Measurements from ENCODE around the gene UFSP2.

The UFSP2 gene

GRCh38 chr4:185411849-185412248 lies 13.9 kb downstream of the UFSP2 start:
- no peak for DNase-seq (ENCODE audit: low read depth)
- TF ChIP-seq CTCF (IDR thresholded peaks at IDR 0.05; ENCODE audit: insufficient read depth, low read depth, low read length, missing control alignments): no peak
- H3K4me3 ChIP-seq (ENCODE audit: low read depth, low read length): no peak overlapping the region

DNA sequence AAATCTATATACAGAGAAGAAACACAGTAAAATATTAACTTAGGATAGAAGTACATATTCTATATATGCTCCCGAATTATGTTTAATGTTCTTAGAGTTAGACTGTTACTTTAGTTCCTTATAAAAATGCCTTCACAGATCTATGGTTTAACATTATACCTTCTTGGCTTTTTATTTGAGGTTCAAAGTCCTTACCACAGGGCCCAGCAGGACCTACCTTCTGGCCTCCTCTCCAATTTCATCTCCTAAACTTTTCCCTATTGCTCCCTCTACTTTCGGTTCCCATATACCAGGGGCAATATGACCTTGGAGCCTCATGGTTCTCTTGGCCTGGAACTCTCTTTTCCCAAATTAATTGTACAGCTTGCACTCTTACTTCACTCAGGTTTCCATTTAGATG lies 17.3 kb downstream of the UFSP2 start:
- TF ChIP-seq CTCF (IDR thresholded peaks at IDR 0.05; ENCODE audit: insufficient read depth, low read depth, low read length, missing control alignments): no peak
- no peak for DNase-seq (ENCODE audit: low read depth)
- no peak overlapping the region for H3K4me3 ChIP-seq (ENCODE audit: low read depth, low read length)

DNA sequence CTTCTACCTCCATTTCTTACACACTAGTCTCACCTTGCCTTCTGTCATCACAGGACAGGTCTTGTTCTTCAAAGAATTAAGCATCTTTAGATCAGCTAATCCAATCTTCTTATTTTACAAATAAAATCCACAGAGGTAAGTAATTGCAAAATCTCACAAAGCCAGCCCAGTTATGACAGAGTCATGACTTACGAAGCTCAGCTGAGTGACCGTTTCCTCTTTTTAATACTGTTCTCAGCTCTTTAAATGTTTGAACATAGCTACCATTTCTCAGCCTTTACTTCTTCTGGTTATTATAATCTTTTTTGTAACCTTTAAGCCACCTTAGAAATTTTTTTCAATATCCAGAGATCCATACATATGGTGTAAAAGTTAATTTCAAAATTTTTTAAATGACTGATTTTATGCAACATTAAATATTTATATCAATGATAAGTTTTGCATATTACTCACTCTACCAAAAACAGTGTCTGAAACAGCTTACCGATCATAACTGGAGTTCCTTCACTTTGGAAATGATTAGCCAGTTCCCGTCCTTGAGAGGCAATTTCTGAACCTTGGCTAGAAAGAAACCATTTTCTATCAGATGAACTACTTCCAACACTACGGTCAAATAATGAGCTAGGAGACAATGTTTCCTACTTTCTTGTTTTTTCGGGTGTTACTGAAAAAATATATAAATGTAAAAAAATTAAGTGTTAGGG lies 20.3 kb downstream of the UFSP2 start:
- DNase-seq (ENCODE audit: low read depth): no peak
- TF ChIP-seq CTCF (IDR thresholded peaks at IDR 0.05; ENCODE audit: insufficient read depth, low read depth, low read length, missing control alignments): no peak
- H3K4me3 ChIP-seq (ENCODE audit: low read depth, low read length): no peak overlapping the region

- H3K4me3 ChIP-seq (ENCODE audit: low read depth, low read length): no peak overlapping the region
- TF ChIP-seq CTCF (IDR thresholded peaks at IDR 0.05; ENCODE audit: insufficient read depth, low read depth, low read length, missing control alignments): no peak
- DNase-seq (ENCODE audit: low read depth): no peak
Measured at GRCh38 chr4:185404031-185404430, 21.7 kb downstream of the UFSP2 start.

DNA sequence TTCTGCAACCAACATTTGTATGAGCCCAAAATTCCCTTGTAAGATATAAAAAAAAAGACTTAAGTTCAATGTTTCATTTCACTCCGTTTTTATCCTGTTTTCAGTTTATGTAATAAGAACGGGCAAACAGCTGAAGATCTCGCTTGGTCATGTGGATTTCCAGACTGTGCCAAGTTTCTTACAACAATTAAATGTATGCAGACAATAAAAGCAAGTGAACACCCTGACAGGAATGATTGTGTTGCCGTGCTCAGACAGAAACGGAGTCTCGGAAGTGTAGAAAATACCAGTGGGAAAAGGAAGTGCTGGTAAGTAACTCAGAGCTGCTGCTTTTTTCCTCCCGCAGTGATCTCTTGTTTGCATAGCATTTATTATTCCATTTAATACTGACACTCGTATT lies 26.3 kb downstream of the UFSP2 start:
- H3K4me3 ChIP-seq (ENCODE audit: low read depth, low read length): peak overlapping the region; percentile 68
- no peak for DNase-seq (ENCODE audit: low read depth)

GRCh38 chr4:185398618-185399017 lies 27.1 kb downstream of the UFSP2 start:
- no peak for DNase-seq (ENCODE audit: low read depth)
- no peak for TF ChIP-seq CTCF (IDR thresholded peaks at IDR 0.05; ENCODE audit: insufficient read depth, low read depth, low read length, missing control alignments)
- peak overlapping the region; percentile 68 for H3K4me3 ChIP-seq (ENCODE audit: low read depth, low read length)

More for the DNA sequence above, 26.3 kb downstream of the UFSP2 start:
- no peak for TF ChIP-seq CTCF (IDR thresholded peaks at IDR 0.05; ENCODE audit: insufficient read depth, low read depth, low read length, missing control alignments)

Measured in GM12865 (cell line).